ENCODE data around the gene ARHGAP20.

ARHGAP20 gene

GRCh38 chr11:110691926-110692325, 20.3 kb downstream of the ARHGAP20 start:
- Histone ChIP-seq H3K4me2 (ENCODE audit: low read length) (no peak overlapping the region), H2AFZ (ENCODE audit: low read depth, low read length) (no peak overlapping the region), H3K9ac (ENCODE audit: low read length) (no peak overlapping the region), H3K27me3 (ENCODE audit: low read depth, low read length) (no peaks in the 10 kb centered on the region), H3K36me3 (replicated peaks; ENCODE audit: low read depth, low read length) (no peaks in the 10 kb centered on the region), H3K4me3 (ENCODE audit: low read length) (no peak overlapping the region), H3K9me3 (ENCODE audit: insufficient read depth, low read length) (no peaks in the 10 kb centered on the region), H3K4me1 (ENCODE audit: low read length) (no peaks in the 10 kb centered on the region), H3K27ac (ENCODE audit: low read length) (no peak overlapping the region), H4K20me1 (ENCODE audit: insufficient read depth, low read length) (no peaks in the 10 kb centered on the region), H3K79me2 (ENCODE audit: low read length) (no peaks in the 10 kb centered on the region)
- no peak for TF ChIP-seq EZH2phosphoT487 (IDR thresholded peaks at IDR 0.05; ENCODE audit: low read depth)
- TF ChIP-seq, protein P1, sequence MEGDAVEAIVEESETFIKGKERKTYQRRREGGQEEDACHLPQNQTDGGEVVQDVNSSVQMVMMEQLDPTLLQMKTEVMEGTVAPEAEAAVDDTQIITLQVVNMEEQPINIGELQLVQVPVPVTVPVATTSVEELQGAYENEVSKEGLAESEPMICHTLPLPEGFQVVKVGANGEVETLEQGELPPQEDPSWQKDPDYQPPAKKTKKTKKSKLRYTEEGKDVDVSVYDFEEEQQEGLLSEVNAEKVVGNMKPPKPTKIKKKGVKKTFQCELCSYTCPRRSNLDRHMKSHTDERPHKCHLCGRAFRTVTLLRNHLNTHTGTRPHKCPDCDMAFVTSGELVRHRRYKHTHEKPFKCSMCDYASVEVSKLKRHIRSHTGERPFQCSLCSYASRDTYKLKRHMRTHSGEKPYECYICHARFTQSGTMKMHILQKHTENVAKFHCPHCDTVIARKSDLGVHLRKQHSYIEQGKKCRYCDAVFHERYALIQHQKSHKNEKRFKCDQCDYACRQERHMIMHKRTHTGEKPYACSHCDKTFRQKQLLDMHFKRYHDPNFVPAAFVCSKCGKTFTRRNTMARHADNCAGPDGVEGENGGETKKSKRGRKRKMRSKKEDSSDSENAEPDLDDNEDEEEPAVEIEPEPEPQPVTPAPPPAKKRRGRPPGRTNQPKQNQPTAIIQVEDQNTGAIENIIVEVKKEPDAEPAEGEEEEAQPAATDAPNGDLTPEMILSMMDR (IDR thresholded peaks at IDR 0.05; ENCODE audit: low read depth, low read length) = no peak

DNA sequence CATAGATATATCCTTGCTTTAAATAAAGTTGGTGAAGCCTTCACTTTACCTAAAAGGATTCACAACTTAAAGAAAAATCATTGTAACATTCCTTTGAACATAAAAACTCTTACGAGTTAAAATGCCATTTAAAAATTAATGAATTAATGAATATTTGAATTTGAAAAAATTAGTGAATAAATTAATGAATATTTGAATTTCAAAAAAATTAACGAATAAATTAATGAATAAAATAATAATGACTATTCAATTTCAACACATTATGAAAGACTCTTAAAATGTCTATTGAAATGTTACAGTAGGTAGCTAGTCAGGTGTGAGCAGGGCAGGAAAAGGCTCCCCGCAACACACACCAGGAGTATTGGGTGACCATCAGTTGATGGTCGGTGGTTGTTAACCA, 22.9 kb downstream of the ARHGAP20 start:
- H3K27me3 ChIP-seq (ENCODE audit: low read depth, low read length) = no peaks in the 10 kb centered on the region
- H3K79me2 ChIP-seq (ENCODE audit: low read length) = no peaks in the 10 kb centered on the region
- H3K9me3 ChIP-seq (ENCODE audit: insufficient read depth, low read length) = no peaks in the 10 kb centered on the region
- no peaks in the 10 kb centered on the region for H4K20me1 ChIP-seq (ENCODE audit: insufficient read depth, low read length)
- H3K9ac ChIP-seq (ENCODE audit: low read length) = no peak overlapping the region
- H3K4me3 ChIP-seq (ENCODE audit: low read length) = no peak overlapping the region
- H3K36me3 ChIP-seq (replicated peaks; ENCODE audit: low read depth, low read length) = no peaks in the 10 kb centered on the region
- H3K4me2 ChIP-seq (ENCODE audit: low read length) = no peak overlapping the region
- TF ChIP-seq EZH2phosphoT487 (IDR thresholded peaks at IDR 0.05; ENCODE audit: low read depth) = no peak
- TF ChIP-seq, protein P1 (IDR thresholded peaks at IDR 0.05; ENCODE audit: low read depth, low read length) = no peak
- H3K27ac ChIP-seq (ENCODE audit: low read length) = no peak overlapping the region
- no peaks in the 10 kb centered on the region for H3K4me1 ChIP-seq (ENCODE audit: low read length)
- no peak overlapping the region for H2AFZ ChIP-seq (ENCODE audit: low read depth, low read length)

DNA sequence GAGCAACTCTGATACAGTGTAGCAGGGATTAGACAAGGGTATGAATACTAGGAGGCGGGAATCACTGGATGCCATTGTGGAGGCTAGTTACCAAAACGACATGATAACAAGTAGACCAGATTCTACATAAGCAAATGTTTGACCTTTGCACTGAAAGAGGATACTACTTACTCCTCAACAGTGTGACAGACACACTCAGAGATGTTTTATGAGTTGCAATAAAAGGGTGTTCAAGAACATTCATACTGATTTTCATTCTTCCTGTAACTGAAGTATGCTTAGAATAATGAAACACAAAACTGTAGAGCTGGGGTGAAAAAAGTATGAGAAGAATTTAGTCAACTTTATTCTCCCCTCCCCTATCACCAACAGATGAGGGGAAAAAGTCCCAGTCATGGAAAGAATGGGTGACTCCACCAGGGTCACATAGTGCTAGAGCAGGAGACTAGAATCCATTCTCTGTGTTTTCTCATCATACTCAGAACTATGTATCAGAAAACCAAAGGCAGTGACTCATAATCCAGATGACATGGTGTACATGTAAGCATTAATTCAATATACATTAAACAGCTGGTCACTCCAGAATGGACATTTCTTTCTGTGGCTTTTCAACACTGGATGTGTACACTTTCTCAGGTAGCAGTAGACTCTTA, 32.8 kb downstream of the ARHGAP20 start:
- H3K79me2 ChIP-seq (ENCODE audit: low read length) = no peaks in the 10 kb centered on the region
- no peak overlapping the region for H3K9ac ChIP-seq (ENCODE audit: low read length)
- no peaks in the 10 kb centered on the region for H3K9me3 ChIP-seq (ENCODE audit: insufficient read depth, low read length)
- no peak overlapping the region for H3K4me3 ChIP-seq (ENCODE audit: low read length)
- no peaks in the 10 kb centered on the region for H3K27me3 ChIP-seq (ENCODE audit: low read depth, low read length)
- no peak for TF ChIP-seq EZH2phosphoT487 (IDR thresholded peaks at IDR 0.05; ENCODE audit: low read depth)
- TF ChIP-seq, protein P1 (IDR thresholded peaks at IDR 0.05; ENCODE audit: low read depth, low read length) = no peak
- H4K20me1 ChIP-seq (ENCODE audit: insufficient read depth, low read length) = no peaks in the 10 kb centered on the region
- H3K4me2 ChIP-seq (ENCODE audit: low read length) = no peak overlapping the region
- no peaks in the 10 kb centered on the region for H3K36me3 ChIP-seq (replicated peaks; ENCODE audit: low read depth, low read length)
- no peak overlapping the region for H3K27ac ChIP-seq (ENCODE audit: low read length)
- H2AFZ ChIP-seq (ENCODE audit: low read depth, low read length) = no peak overlapping the region
- no peaks in the 10 kb centered on the region for H3K4me1 ChIP-seq (ENCODE audit: low read length)

DNA sequence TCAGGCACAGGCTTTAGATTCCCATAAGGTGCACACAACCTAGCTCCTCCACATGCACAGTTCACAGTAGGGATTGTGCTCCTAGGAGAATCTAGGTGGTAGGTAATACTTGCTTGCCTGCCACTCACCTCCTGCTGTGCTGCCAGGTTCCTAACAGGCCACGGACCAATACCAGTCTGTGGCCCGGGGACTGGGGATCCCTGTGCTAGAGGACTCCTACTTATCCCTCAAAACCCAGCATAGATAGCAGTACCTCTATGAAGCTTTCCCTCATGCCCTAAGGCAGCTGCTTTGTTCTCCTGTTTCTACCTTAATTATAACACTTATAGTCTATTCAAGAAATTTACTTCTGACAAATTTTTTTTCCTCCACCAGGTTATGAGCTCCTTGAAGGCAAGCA, 36.7 kb downstream of the ARHGAP20 start:
- H3K27ac ChIP-seq (ENCODE audit: low read length) = no peak overlapping the region
- TF ChIP-seq, protein P1 (IDR thresholded peaks at IDR 0.05; ENCODE audit: low read depth, low read length) = no peak
- no peak for TF ChIP-seq EZH2phosphoT487 (IDR thresholded peaks at IDR 0.05; ENCODE audit: low read depth)
- H2AFZ ChIP-seq (ENCODE audit: low read depth, low read length) = no peak overlapping the region
- H3K4me1 ChIP-seq (ENCODE audit: low read length) = no peaks in the 10 kb centered on the region
- H3K27me3 ChIP-seq (ENCODE audit: low read depth, low read length) = no peaks in the 10 kb centered on the region
- H3K79me2 ChIP-seq (ENCODE audit: low read length) = no peaks in the 10 kb centered on the region
- no peaks in the 10 kb centered on the region for H3K36me3 ChIP-seq (replicated peaks; ENCODE audit: low read depth, low read length)
- H3K9ac ChIP-seq (ENCODE audit: low read length) = no peak overlapping the region
- no peak overlapping the region for H3K4me3 ChIP-seq (ENCODE audit: low read length)
- no peak overlapping the region for H3K4me2 ChIP-seq (ENCODE audit: low read length)
- H4K20me1 ChIP-seq (ENCODE audit: insufficient read depth, low read length) = no peaks in the 10 kb centered on the region
- H3K9me3 ChIP-seq (ENCODE audit: insufficient read depth, low read length) = no peaks in the 10 kb centered on the region
